ENCODE data around the gene TIMP3. TPM values are rescaled to one million over a fixed set of nuclear protein-coding genes. Genes with fewer than 3 reads are reported as not detected.

TIMP3 gene
- total and polyA plus RNA-seq, 2 donors (not counting 3 experiments of a cell fraction or from before 2014, with no cell fraction given) = 0.22 to 2.0 TPM

DNA sequence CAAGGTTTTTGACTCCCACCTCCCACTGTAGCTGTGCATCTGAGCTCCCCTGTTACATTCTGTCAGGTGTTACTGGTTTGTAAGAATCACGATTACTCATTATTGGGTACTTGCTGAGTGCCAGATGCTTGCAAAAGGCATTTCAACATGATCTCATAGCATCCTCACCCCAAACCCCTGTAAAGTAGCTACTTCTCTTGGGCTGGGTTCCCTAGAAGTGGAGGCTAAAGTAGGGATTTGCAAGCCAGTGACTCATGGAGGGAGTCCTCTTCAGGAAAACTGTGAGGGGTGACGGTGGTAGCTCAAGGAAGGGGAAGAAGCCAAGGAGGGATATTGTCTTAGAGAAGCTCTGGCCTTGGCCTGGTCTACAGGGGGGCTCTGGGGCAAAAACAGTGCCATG, 78.6 kb downstream of the TIMP3 start:
- POLR2A ChIA-PET = no interaction called here

More for the DNA sequence above, 78.6 kb downstream of the TIMP3 start:
- no peak overlapping the region for H3K9ac ChIP-seq (replicated peaks; ENCODE audit: extremely low read depth, insufficient read depth, low read length)
- dilution Hi-C loops (cut with MboI; ENCODE audit: extremely low pct_ligation_motif_present, low sequenced_read_pairs) (no loop called here), intact Hi-C loops (cut with micrococcal nuclease) (no loop called here)
- H3K27me3 ChIP-seq (ENCODE audit: control insufficient read depth in 2 of 2, insufficient read depth in 2 of 2, low read length in 2 of 2) = no peaks in the 10 kb centered on the region
- H3K36me3 ChIP-seq (ENCODE audit: control insufficient read depth in 2 of 2, extremely low read depth in 1 of 2, insufficient read depth in 2 of 2, low read length in 2 of 2) = no peaks in the 10 kb centered on the region
- no peaks in the 10 kb centered on the region for H3K79me2 ChIP-seq (ENCODE audit: control insufficient read depth, insufficient read depth, low read length)
- FAIRE-seq (no peak), DNase-seq (ENCODE audit: low read depth, low spot score) (no peak)
- no peak overlapping the region for H2AFZ ChIP-seq (ENCODE audit: low read depth, low read length)
- CTCF ChIA-PET = no interaction called here
- no peaks in the 10 kb centered on the region for H3K9me3 ChIP-seq (replicated peaks; ENCODE audit: control insufficient read depth, insufficient read depth, low read length)
- no peak overlapping the region for H3K4me2 ChIP-seq (ENCODE audit: insufficient read depth, low read length)
- no peaks in the 10 kb centered on the region for H4K20me1 ChIP-seq (replicated peaks; ENCODE audit: control insufficient read depth, extremely low read depth, insufficient read depth, low read length)
- no peak overlapping the region for H3K27ac ChIP-seq (ENCODE audit: insufficient read depth, low read depth, low read length)
- no peak overlapping the region for H3K4me3 ChIP-seq (replicated peaks in 1 of 3; ENCODE audit: insufficient read depth in 1 of 3, low read depth in 1 of 3, low read length in 3 of 3)
- no peaks in the 10 kb centered on the region for H3K9me1 ChIP-seq (replicated peaks; ENCODE audit: control insufficient read depth, extremely low read depth, insufficient read depth, low read length)
- no peaks in the 10 kb centered on the region for H3K4me1 ChIP-seq (ENCODE audit: control insufficient read depth, extremely low read depth, insufficient read depth, low read length)
- no TSS peak for BruUV-seq (replicated peaks)
- TF ChIP-seq, protein P1, sequence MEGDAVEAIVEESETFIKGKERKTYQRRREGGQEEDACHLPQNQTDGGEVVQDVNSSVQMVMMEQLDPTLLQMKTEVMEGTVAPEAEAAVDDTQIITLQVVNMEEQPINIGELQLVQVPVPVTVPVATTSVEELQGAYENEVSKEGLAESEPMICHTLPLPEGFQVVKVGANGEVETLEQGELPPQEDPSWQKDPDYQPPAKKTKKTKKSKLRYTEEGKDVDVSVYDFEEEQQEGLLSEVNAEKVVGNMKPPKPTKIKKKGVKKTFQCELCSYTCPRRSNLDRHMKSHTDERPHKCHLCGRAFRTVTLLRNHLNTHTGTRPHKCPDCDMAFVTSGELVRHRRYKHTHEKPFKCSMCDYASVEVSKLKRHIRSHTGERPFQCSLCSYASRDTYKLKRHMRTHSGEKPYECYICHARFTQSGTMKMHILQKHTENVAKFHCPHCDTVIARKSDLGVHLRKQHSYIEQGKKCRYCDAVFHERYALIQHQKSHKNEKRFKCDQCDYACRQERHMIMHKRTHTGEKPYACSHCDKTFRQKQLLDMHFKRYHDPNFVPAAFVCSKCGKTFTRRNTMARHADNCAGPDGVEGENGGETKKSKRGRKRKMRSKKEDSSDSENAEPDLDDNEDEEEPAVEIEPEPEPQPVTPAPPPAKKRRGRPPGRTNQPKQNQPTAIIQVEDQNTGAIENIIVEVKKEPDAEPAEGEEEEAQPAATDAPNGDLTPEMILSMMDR (IDR thresholded peaks at IDR 0.05; ENCODE audit: extremely low read depth in 1 of 2, insufficient read depth in 1 of 2, low read depth in 1 of 2, low read length in 2 of 2) = no peak
- TF ChIP-seq FOS (IDR thresholded peaks at IDR 0.05; ENCODE audit: borderline replicate concordance, insufficient read depth, low read length) (no peak), POLR2AphosphoS5 (IDR thresholded peaks at IDR 0.05; ENCODE audit: insufficient read depth, low read depth, low read length) (no peak), JUN (IDR thresholded peaks at IDR 0.05; ENCODE audit: borderline replicate concordance, insufficient read depth, insufficient read length, low read depth) (no peak), GATA2 (IDR thresholded peaks at IDR 0.05; ENCODE audit: insufficient read depth, insufficient read length, low read depth, low read length) (no peak), EZH2 (IDR thresholded peaks at IDR 0.05; ENCODE audit: borderline replicate concordance, low read depth, low read length, severe bottlenecking) (no peak), MYC (IDR thresholded peaks at IDR 0.05; ENCODE audit: low read depth, low read length) (no peak), POLR2A (IDR thresholded peaks at IDR 0.05; ENCODE audit: low read depth, low read length) (no peak)
- TF ChIP-seq, protein P2, sequence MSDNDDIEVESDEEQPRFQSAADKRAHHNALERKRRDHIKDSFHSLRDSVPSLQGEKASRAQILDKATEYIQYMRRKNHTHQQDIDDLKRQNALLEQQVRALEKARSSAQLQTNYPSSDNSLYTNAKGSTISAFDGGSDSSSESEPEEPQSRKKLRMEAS (IDR thresholded peaks at IDR 0.05; ENCODE audit: insufficient read depth, insufficient read length) = no peak
